ENCODE data around the gene TWIST1.

Gene TWIST1

DNA sequence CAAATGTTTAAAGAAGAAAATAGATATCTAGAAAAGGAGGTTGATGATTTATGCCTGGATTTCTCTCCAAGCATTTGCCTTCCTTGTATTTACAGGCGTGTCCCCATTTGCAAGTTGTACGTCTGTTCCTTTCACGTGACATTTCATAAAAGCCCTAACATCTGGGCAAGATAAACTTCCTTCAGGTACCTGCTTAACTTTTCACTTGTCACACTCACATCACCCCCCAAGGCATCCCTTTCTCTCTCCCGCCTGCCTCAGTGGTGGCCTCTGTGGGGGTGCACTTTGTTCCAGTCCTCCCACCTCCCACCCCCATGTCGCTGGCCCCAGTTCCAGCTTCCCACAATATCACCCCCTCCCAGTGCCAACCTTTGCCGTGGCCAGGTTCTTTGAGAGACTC is 6.7 kb downstream of the TWIST1 start:
- Histone ChIP-seq H3K27me3 (ENCODE audit: insufficient read depth, poor library complexity, severe bottlenecking) (peaks cover 65% of the 10 kb centered on the region), H3K27ac (replicated peaks) (no peak overlapping the region), H3K4me3 (replicated peaks; ENCODE audit: insufficient read depth, low read length) (no peak overlapping the region)
- no peak for DNase-seq (ENCODE audit: low read depth in 1 of 2, low spot score in 1 of 2)
- TF ChIP-seq GABPA (IDR thresholded peaks at IDR 0.05; ENCODE audit: low read depth) (no peak), POLR2AphosphoS5 (IDR thresholded peaks at IDR 0.05; ENCODE audit: low read depth) (no peak), SPI1 (IDR thresholded peaks at IDR 0.05; ENCODE audit: borderline replicate concordance, low read depth) (no peak)
- TF ChIP-seq, protein P1, sequence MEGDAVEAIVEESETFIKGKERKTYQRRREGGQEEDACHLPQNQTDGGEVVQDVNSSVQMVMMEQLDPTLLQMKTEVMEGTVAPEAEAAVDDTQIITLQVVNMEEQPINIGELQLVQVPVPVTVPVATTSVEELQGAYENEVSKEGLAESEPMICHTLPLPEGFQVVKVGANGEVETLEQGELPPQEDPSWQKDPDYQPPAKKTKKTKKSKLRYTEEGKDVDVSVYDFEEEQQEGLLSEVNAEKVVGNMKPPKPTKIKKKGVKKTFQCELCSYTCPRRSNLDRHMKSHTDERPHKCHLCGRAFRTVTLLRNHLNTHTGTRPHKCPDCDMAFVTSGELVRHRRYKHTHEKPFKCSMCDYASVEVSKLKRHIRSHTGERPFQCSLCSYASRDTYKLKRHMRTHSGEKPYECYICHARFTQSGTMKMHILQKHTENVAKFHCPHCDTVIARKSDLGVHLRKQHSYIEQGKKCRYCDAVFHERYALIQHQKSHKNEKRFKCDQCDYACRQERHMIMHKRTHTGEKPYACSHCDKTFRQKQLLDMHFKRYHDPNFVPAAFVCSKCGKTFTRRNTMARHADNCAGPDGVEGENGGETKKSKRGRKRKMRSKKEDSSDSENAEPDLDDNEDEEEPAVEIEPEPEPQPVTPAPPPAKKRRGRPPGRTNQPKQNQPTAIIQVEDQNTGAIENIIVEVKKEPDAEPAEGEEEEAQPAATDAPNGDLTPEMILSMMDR (IDR thresholded peaks at IDR 0.05; ENCODE audit: insufficient read depth, low read length): no peak
- TF ChIP-seq, protein P2, sequence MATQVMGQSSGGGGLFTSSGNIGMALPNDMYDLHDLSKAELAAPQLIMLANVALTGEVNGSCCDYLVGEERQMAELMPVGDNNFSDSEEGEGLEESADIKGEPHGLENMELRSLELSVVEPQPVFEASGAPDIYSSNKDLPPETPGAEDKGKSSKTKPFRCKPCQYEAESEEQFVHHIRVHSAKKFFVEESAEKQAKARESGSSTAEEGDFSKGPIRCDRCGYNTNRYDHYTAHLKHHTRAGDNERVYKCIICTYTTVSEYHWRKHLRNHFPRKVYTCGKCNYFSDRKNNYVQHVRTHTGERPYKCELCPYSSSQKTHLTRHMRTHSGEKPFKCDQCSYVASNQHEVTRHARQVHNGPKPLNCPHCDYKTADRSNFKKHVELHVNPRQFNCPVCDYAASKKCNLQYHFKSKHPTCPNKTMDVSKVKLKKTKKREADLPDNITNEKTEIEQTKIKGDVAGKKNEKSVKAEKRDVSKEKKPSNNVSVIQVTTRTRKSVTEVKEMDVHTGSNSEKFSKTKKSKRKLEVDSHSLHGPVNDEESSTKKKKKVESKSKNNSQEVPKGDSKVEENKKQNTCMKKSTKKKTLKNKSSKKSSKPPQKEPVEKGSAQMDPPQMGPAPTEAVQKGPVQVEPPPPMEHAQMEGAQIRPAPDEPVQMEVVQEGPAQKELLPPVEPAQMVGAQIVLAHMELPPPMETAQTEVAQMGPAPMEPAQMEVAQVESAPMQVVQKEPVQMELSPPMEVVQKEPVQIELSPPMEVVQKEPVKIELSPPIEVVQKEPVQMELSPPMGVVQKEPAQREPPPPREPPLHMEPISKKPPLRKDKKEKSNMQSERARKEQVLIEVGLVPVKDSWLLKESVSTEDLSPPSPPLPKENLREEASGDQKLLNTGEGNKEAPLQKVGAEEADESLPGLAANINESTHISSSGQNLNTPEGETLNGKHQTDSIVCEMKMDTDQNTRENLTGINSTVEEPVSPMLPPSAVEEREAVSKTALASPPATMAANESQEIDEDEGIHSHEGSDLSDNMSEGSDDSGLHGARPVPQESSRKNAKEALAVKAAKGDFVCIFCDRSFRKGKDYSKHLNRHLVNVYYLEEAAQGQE (IDR thresholded peaks at IDR 0.05; ENCODE audit: insufficient replicate concordance, low read depth): no peak

DNA sequence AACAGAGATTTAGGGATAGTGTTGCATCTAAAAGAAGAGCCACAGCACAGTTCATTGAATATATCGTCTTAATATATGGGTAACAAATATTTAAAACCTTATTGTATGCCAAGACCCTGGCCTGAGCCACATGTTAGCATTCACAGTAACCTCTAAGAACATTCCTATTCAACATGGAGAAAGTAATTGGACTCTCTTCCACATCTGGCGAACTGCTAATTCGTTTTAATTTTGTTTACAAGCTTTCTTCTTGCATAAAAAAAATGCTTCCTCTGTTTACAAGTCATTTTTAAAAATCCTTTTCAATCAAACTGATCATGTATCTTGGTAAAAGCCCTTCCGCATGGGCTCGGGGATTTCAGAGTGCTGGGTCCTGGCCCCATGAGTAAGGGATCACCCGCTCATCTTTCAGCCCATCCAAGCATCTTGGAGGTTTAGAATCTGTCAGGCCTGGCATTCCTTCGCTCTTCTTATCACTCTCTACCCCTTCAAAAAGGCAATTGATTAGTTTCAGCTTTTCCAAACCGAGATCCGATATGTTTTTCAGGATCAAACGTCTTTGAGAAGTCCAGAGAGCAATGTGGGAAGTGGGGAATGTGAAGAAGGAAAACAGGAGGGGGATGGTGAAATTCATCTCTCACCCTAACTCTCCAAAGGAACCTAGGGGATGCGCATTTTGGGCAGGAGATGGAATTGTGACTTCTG is 7.3 kb downstream of the TWIST1 start:
- TF ChIP-seq, protein P2 (IDR thresholded peaks at IDR 0.05; ENCODE audit: insufficient replicate concordance, low read depth): no peak
- TF ChIP-seq SPI1 (IDR thresholded peaks at IDR 0.05; ENCODE audit: borderline replicate concordance, low read depth): no peak
- TF ChIP-seq POLR2AphosphoS5 (IDR thresholded peaks at IDR 0.05; ENCODE audit: low read depth): no peak
- TF ChIP-seq, protein P1 (IDR thresholded peaks at IDR 0.05; ENCODE audit: insufficient read depth, low read length): no peak
- TF ChIP-seq GABPA (IDR thresholded peaks at IDR 0.05; ENCODE audit: low read depth): no peak
- no peak overlapping the region for H3K4me3 ChIP-seq (replicated peaks; ENCODE audit: insufficient read depth, low read length)
- H3K27me3 ChIP-seq (ENCODE audit: insufficient read depth, poor library complexity, severe bottlenecking): peaks cover 71% of the 10 kb centered on the region
- no peak for DNase-seq (ENCODE audit: low read depth in 1 of 2, low spot score in 1 of 2)
- H3K27ac ChIP-seq (replicated peaks): no peak overlapping the region

DNA sequence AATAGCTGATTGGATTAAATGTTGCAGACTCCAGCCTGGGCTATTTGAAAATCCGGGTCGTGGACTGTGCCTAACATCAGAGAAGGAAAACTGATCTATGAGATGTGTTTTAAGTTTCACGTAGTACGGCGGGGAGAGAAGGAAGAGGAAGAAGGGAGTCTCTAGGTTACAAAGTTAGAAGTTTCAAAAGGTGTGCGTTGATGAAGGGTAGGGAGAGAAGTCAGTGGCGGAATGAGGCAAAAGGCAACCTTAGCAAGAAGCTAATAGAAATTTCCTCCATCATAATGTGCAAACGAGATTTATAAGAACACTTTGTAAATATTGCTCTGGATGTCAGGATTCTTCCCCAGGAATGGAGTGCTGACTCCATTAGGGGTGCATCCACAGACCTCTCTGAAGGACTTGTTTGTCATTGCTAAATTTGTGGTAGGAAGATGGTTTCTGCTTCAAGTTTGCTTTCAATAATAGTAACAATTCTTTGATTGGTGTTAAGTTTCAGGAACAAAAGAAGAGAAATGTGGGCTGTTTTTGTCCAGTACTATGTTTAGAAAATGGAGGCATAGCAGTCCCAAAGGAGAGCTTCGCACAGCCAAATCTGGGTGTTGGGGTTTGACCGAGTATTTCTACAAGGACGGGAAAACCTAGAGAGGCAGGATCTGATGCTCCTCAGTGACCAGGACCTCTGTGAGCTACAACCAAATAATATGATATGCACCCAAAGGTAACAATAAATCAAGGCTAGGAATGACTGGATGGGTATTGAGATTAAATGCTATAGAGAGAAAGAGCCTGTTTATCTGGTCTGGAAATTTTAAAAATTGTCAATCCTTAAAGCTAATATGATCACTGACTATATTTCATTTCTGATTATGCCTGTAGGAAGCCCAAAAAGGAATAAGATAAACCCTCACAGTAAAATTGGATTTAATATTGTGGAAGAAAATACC is 8.2 kb downstream of the TWIST1 start:
- peaks cover 78% of the 10 kb centered on the region for H3K27me3 ChIP-seq (ENCODE audit: insufficient read depth, poor library complexity, severe bottlenecking)
- no peak for TF ChIP-seq SPI1 (IDR thresholded peaks at IDR 0.05; ENCODE audit: borderline replicate concordance, low read depth)
- TF ChIP-seq, protein P2 (IDR thresholded peaks at IDR 0.05; ENCODE audit: insufficient replicate concordance, low read depth): no peak
- TF ChIP-seq, protein P1 (IDR thresholded peaks at IDR 0.05; ENCODE audit: insufficient read depth, low read length): no peak
- no peak for TF ChIP-seq POLR2AphosphoS5 (IDR thresholded peaks at IDR 0.05; ENCODE audit: low read depth)
- no peak for TF ChIP-seq GABPA (IDR thresholded peaks at IDR 0.05; ENCODE audit: low read depth)
- H3K27ac ChIP-seq (replicated peaks): no peak overlapping the region
- DNase-seq (ENCODE audit: low read depth in 1 of 2, low spot score in 1 of 2): no peak
- H3K4me3 ChIP-seq (replicated peaks; ENCODE audit: insufficient read depth, low read length): no peak overlapping the region
